ENCODE measurements around the gene FNDC3B. TPM values are rescaled to one million over a fixed set of nuclear protein-coding genes. Genes with fewer than 3 reads are reported as not detected.

The FNDC3B gene
- total RNA-seq, 1 donor from 2014 or later, result 204 TPM

GRCh38 chr3:172069478-172069877 lies 30.1 kb downstream of the FNDC3B start:
- DNase-seq (ENCODE audit: low spot score), result no peak
- Mint-ChIP-seq H3K4me3 (ENCODE audit: unreplicated experiment) (no peak overlapping the region), H3K27me3 (ENCODE audit: unreplicated experiment) (peaks cover 5% of the 10 kb centered on the region), H3K9me3 (ENCODE audit: unreplicated experiment) (no peaks in the 10 kb centered on the region), H3K27ac (ENCODE audit: unreplicated experiment) (no peak overlapping the region), H3K4me1 (ENCODE audit: unreplicated experiment) (peaks cover 50% of the 10 kb centered on the region), H3K36me3 (ENCODE audit: low read depth, unreplicated experiment) (peaks cover 15% of the 10 kb centered on the region)
- TF ChIP-seq CTCF (IDR thresholded peaks at IDR 0.05; ENCODE audit: unreplicated experiment), result no peak

GRCh38 chr3:172070269-172070668 lies 30.9 kb downstream of the FNDC3B start:
- no peak for DNase-seq (ENCODE audit: low spot score)
- Mint-ChIP-seq H3K4me1 (ENCODE audit: unreplicated experiment) (peaks cover 45% of the 10 kb centered on the region), H3K4me3 (ENCODE audit: unreplicated experiment) (no peak overlapping the region), H3K36me3 (ENCODE audit: low read depth, unreplicated experiment) (peaks cover 11% of the 10 kb centered on the region), H3K27me3 (ENCODE audit: unreplicated experiment) (peaks cover 5% of the 10 kb centered on the region), H3K27ac (ENCODE audit: unreplicated experiment) (no peak overlapping the region), H3K9me3 (ENCODE audit: unreplicated experiment) (no peaks in the 10 kb centered on the region)
- TF ChIP-seq CTCF (IDR thresholded peaks at IDR 0.05; ENCODE audit: unreplicated experiment), result no peak

GRCh38 chr3:172070802-172071201 lies 31.4 kb downstream of the FNDC3B start:
- Mint-ChIP-seq H3K27me3 (ENCODE audit: unreplicated experiment) (peaks cover 5% of the 10 kb centered on the region), H3K27ac (ENCODE audit: unreplicated experiment) (no peak overlapping the region), H3K4me1 (ENCODE audit: unreplicated experiment) (peaks cover 39% of the 10 kb centered on the region), H3K36me3 (ENCODE audit: low read depth, unreplicated experiment) (peaks cover 13% of the 10 kb centered on the region), H3K4me3 (ENCODE audit: unreplicated experiment) (no peak overlapping the region), H3K9me3 (ENCODE audit: unreplicated experiment) (no peaks in the 10 kb centered on the region)
- no peak for DNase-seq (ENCODE audit: low spot score)
- no peak for TF ChIP-seq CTCF (IDR thresholded peaks at IDR 0.05; ENCODE audit: unreplicated experiment)

- Mint-ChIP-seq H3K27ac (ENCODE audit: unreplicated experiment) (no peak overlapping the region), H3K4me3 (ENCODE audit: unreplicated experiment) (no peak overlapping the region), H3K4me1 (ENCODE audit: unreplicated experiment) (peaks cover 29% of the 10 kb centered on the region), H3K9me3 (ENCODE audit: unreplicated experiment) (no peaks in the 10 kb centered on the region), H3K36me3 (ENCODE audit: low read depth, unreplicated experiment) (peaks cover 15% of the 10 kb centered on the region), H3K27me3 (ENCODE audit: unreplicated experiment) (peaks cover 5% of the 10 kb centered on the region)
- TF ChIP-seq CTCF (IDR thresholded peaks at IDR 0.05; ENCODE audit: unreplicated experiment), result no peak
- DNase-seq (ENCODE audit: low spot score), result no peak
These were observed 32.5 kb downstream of the FNDC3B start for GRCh38 chr3:172071780-172072330.

- no peak for TF ChIP-seq CTCF (IDR thresholded peaks at IDR 0.05; ENCODE audit: unreplicated experiment)
- Mint-ChIP-seq H3K4me3 (ENCODE audit: unreplicated experiment) (no peak overlapping the region), H3K36me3 (ENCODE audit: low read depth, unreplicated experiment) (peaks cover 12% of the 10 kb centered on the region), H3K27ac (ENCODE audit: unreplicated experiment) (no peak overlapping the region), H3K27me3 (ENCODE audit: unreplicated experiment) (peaks cover 5% of the 10 kb centered on the region), H3K9me3 (ENCODE audit: unreplicated experiment) (no peaks in the 10 kb centered on the region), H3K4me1 (ENCODE audit: unreplicated experiment) (peaks cover 23% of the 10 kb centered on the region)
- no peak for DNase-seq (ENCODE audit: low spot score)
These were observed 33.2 kb downstream of the FNDC3B start for GRCh38 chr3:172072543-172072942.

All from endothelial cell (in vitro differentiated cells).